NOMO-1 treated with DMSO at 0.1 percent for 48 hours (cell line): ENCODE results near the gene TPD52L1.
A peak's percentile ranks its signal among the peaks of the same experiment; 100 is the strongest.

Source experiments
- DNase-seq: peaks from one replicate; lab custom pipeline; 2025; ENCODE audit not compliant: unreplicated experiment; lab: John Stamatoyannopoulos, UW

The TPD52L1 gene

DNA sequence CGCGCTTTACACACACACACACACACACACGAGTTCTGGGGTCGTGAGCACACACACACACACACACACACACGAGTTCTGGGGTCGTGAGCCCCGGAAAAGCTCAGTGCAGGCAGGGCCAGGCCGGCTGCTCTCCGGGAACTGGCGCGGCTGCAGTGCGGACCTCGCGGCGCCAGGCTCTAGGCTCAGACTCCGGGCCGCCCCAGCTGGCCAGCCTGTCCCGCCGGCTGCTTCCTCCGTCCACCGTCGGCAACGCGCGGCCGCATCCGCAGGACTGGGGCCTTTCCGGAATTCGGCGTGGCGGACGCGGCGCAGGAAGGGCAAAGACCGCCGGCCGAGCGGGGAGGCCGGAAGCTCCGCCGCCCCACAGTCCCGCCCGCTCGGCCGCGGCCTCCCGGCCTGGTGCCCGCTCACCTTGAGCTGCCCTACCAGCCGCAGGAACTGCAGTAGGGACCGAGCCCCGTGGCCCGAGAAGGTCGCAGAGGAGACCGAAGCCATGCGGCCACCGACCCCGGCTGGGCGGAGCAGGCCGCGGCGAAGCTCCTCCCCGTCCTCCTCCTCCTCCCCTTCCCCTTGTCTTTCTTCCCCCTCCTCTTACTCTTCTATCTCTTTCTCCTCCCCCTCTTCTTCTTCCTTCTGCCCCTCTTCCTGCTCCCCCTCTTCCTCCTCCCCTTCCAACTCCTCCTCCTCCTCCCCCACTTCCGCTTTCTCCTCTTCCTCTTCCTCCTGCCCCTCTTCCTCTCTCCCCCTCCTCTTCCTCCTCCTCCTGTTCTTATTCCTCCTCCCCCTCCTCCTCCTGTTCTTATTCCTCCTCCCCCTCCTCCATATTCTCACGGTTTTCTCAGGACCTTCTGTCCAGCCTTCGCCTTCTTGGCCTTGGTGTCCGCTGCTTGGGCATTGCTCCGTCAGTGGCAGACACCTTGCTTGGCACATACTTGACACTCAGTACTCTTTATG, 148.1 kb downstream of the TPD52L1 start, which contains the start of gene HDDC2:
HDDC2 (minus strand) TSS at position 533 of the 957 bp plus-strand sequence; CDS start at position 498, 35 bp downstream.
- peak; percentile 43 for DNase-seq

DNA sequence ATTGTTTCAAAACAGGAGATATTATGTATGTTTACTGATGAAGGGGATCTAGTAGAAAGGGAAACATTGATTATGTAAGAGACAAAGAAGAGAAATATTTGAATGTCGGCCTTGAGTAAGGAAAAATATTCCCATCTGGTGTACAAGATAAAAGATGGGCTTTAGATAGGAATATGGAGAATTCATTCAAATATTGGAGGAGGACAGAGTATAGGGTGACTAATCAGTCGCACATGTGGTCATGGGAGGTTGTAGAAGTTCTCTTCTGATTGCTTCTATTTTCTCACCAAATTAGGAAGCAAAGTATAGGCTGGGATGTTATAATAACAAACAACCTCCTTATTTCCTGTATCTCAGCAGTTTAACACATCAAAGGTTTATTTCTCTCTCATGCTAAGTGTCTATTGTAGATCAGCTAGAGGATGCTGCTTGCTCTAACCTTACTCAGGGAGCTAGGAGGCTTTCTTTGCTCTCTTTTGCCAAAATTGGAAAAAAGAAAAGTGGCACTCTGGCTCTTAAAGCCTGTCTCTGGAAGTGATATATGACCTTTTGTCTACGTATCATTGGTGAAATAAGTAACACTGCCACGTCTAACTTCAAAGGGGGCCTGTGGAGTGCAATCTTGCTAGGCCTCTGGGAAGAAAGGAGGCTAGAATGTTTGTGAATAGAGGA, 149.4 kb downstream of the TPD52L1 start:
- no peak for DNase-seq

DNA sequence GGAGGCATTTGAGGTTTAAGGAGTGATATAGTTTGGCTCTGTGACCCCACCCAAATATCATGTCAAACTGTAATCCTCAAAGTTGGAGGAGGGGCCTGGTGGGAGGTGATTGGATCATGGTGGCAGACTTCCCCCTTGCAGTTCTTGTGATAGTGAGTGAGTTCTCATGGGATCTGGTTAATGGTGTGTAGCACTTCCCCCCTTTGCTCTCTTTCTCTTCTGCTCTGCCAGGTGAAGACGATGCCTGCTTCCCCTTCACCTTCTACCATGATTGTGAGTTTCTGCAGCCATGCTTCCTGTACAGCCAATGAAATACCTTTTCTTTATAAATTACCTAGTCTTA, 149.9 kb downstream of the TPD52L1 start:
- no peak for DNase-seq

DNA sequence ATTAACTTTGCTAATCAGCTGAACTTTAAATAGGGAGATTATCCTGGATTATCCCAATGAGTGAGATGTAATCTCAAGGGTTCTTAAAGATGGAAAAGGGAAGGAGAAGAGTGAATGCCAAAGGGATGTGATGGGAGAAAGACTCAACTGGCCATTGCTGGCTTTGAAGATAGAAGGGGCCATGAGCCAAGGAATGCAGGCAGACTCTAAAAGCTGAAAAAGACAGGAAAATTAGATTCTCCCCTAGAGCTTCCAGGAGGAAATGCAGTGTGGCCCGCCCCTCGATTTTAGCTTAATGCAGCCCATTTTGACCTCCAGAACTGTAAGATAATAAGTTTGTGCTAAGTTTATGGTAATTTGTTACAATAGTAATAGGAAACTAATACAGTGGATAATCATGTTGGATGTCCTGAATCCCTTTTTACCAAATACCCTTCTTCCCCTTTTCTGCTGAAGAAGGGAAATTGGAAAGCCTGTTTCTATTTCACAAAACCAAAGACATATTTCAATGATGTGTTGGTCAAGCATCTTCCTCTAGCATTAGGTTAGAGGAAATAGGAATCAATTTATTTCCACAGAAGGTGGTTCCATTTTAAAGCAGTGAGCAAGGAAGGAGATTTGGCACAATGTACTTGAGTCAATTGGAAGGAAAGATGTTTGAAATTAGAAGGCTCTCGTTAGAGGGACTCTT, 151.5 kb downstream of the TPD52L1 start:
- DNase-seq: no peak

DNA sequence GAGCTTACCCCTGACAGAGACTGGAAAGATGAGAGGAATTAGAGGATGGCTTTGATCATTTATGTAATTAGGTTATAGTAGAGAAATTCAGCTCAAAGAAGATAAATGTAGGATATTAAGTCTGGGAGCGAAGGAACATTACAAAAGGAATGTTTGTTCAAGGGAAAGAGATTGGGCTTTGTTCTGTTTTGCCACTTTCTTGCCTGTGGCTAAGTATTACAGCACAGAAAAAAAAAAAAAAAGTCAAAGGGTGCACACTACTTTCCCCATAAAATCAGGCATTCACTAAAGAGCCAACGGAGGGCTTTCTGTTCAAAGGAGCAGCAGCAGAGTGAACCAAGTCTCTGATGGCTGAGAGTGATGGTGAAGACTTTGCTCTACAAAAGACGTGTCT, 153.2 kb downstream of the TPD52L1 start:
- DNase-seq: no peak

DNA sequence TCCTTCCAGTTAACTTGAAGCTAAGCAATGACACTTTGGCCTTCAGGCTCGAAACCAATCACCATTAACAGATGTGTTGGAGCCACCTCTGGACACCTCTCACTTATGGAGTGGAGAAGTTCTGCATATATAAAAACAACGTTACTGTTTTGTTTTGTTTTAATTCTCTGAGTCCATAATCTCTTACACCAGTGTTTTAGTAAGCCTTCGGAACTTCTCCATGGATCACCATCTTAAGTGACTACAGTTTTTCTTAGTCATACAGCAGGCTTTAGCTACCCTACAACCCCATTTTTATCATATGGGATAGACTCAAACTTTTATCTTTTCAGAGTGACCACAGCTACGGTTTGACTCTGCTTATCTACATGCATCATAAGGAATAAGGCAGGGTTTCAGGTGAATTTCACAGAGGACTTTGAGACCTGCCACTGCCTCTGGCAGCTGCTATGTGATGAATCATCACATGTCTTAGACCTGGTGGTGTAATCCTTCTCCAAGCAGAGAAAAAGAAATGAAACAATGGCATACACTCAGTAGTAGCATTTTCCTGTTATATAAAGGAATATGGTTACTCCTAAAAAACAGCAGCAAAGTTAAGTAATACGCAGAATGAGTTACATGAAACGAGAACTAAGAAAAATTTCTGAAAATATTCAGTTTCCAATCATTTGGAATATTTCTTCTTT, 153.7 kb downstream of the TPD52L1 start:
- no peak for DNase-seq

DNA sequence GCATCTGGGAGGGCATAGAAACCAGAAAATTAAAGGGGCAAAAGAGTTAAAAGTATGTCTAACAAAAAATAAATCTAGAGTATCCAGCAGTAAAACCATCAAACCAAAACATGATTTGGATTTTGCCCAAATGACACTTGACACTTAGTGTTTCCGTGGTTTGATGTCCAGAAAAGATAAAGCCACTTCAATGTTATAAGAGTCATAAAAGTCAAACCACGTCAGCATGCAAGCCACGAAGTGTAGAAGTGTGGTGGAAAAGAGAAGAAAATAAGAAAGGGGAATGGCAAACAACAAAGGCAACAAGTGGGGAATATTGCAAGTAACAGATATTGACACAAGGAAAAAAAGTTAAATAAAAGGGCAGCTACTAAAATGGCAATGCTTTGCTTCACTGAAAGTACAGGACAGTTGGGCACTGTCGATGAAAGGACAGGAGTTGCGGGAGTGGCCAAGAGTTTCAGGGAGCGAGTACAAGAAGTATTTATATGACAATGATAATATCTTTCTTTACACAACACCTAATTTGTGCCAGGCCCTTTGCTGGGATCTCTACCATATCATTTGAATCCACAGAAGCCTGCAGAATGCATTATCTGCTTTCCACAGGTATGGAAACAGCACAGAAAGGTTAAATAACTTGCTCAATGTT, 154.5 kb downstream of the TPD52L1 start:
- no peak for DNase-seq

DNA sequence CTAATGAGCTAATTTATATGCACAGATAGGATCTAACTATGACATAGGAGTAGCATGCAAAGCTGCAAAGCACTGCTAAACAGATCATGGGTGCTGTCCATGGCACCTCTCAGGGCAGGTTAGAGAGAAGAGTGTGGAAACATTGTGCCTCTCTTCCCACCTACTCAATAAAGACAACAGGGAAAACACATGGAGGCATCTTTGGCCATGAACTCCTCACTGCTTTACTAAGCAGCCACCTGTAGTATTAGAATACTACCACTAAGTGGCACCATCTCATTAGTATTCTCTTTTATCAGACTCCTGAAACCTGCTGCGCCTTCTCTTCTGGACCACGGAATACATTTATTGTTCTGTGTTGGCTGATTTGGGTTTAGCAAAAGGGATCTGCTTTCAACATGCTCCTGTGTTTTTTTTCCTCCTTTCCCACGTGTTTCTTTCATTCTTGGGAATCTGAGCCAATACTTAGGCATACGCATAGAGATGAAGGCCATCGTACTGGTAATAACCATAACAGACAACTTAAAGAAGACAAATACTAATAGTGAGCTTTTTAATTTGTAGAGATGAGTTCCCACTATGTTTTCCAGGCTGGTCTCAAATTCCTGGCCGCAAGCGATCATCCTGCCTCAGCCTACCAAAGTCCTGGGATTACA, 157.5 kb downstream of the TPD52L1 start:
- peak; percentile 51 for DNase-seq

DNA sequence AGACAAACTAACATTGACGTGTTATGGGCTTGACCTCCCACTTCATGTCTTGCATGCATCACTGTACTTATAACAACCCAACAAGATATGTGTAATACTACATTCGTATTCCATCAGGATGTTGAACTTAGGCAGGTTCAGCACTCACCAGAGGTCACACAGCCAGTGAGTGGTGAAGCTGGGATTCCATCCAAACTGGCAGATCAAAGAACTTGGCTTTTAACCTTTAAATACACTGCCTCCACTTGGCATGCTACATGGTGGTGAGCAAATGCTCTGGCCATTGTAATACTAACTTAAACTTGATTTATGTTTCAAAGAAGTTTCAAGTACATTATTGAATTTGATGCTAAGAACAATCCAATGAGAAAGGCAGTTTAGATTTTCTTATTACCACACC, 158.9 kb downstream of the TPD52L1 start:
- no peak for DNase-seq

DNA sequence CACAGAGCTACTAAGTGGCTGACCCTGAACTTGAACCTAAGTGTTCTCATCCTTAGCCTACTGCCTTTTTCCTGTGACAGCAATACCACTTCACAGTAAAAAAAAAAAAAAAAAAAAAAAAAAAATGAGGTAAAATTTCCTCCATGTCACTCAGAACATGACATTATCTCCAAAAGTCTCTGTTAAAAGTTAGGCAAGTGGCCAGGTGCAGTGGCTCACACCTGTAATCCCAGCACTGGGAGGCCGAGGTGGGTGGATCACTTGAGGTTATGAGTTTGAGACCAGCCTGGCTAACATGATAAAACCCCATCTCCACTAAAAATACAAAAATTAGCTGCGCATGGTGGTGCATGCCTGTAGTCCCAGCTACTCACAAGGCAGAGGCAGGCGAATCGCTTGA, 159.4 kb downstream of the TPD52L1 start:
- DNase-seq: no peak
